ENCODE results near the gene SEMA4A.
A peak's percentile ranks its signal among the peaks of the same experiment; 100 is the strongest.
"Not testable (repeated sequence)": the region's sequence is repeated elsewhere in the genome, so short reads cannot be mapped to it uniquely, and the experiment has no call there.

Gene SEMA4A

GRCh38 chr1:156121005-156121404 lies 32.4 kb upstream of the SEMA4A start:
- H3K9me3 ChIP-seq (replicated peaks; ENCODE audit: low read length); H3K27me3 ChIP-seq (ENCODE audit: control insufficient read depth, insufficient read depth, low read length): not testable (repeated sequence)
- H3K9ac ChIP-seq (ENCODE audit: low read depth, low read length): peak overlapping the region; percentile 91
- peak overlapping the region; percentile 69 for H3K4me3 ChIP-seq (ENCODE audit: low read length)
- peak overlapping the region; percentile 94 for H3K4me2 ChIP-seq (ENCODE audit: low read length)
- H3K36me3 ChIP-seq (ENCODE audit: insufficient read depth, low read length): peaks cover 29% of the 10 kb centered on the region
- H3K4me1 ChIP-seq (ENCODE audit: control insufficient read depth, insufficient read depth, low read length): peaks cover 80% of the 10 kb centered on the region

GRCh38 chr1:156121457-156121856 lies 31.9 kb upstream of the SEMA4A start:
- H3K36me3 ChIP-seq (ENCODE audit: insufficient read depth, low read length): peaks cover 26% of the 10 kb centered on the region
- H3K4me3 ChIP-seq (ENCODE audit: low read length): peak overlapping the region; percentile 69
- no peaks in the 10 kb centered on the region for H3K27me3 ChIP-seq (ENCODE audit: control insufficient read depth, insufficient read depth, low read length)
- peak overlapping the region; percentile 91 for H3K9ac ChIP-seq (ENCODE audit: low read depth, low read length)
- no peaks in the 10 kb centered on the region for H3K9me3 ChIP-seq (replicated peaks; ENCODE audit: low read length)
- peaks cover 83% of the 10 kb centered on the region for H3K4me1 ChIP-seq (ENCODE audit: control insufficient read depth, insufficient read depth, low read length)
- H3K4me2 ChIP-seq (ENCODE audit: low read length): peak overlapping the region; percentile 94

GRCh38 chr1:156122086-156122485 lies 31.3 kb upstream of the SEMA4A start:
- Histone ChIP-seq H3K36me3 (ENCODE audit: insufficient read depth, low read length) (peaks cover 26% of the 10 kb centered on the region), H3K9ac (ENCODE audit: low read depth, low read length) (peak overlapping the region; percentile 91), H3K4me1 (ENCODE audit: control insufficient read depth, insufficient read depth, low read length) (peaks cover 89% of the 10 kb centered on the region), H3K4me2 (ENCODE audit: low read length) (peak overlapping the region; percentile 94), H3K9me3 (replicated peaks; ENCODE audit: low read length) (no peaks in the 10 kb centered on the region), H3K27me3 (ENCODE audit: control insufficient read depth, insufficient read depth, low read length) (no peaks in the 10 kb centered on the region), H3K4me3 (ENCODE audit: low read length) (peak overlapping the region; percentile 69)

- H3K9ac ChIP-seq (ENCODE audit: low read depth, low read length): peak overlapping the region; percentile 91
Observed at GRCh38 chr1:156122519-156123355, 30.6 kb upstream of the SEMA4A start.

GRCh38 chr1:156123356-156124196 lies 29.8 kb upstream of the SEMA4A start:
- peaks cover 28% of the 10 kb centered on the region for H3K36me3 ChIP-seq (ENCODE audit: insufficient read depth, low read length)
- H3K4me2 ChIP-seq (ENCODE audit: low read length): peak overlapping the region; percentile 94
- H3K27me3 ChIP-seq (ENCODE audit: control insufficient read depth, insufficient read depth, low read length): no peaks in the 10 kb centered on the region
- peak overlapping the region; percentile 91 for H3K9ac ChIP-seq (ENCODE audit: low read depth, low read length)
- H3K4me3 ChIP-seq (ENCODE audit: low read length): peak overlapping the region; percentile 69
- peaks cover 94% of the 10 kb centered on the region for H3K4me1 ChIP-seq (ENCODE audit: control insufficient read depth, insufficient read depth, low read length)
- H3K9me3 ChIP-seq (replicated peaks; ENCODE audit: low read length): no peaks in the 10 kb centered on the region

More at GRCh38 chr1:156122519-156123355, 30.6 kb upstream of the SEMA4A start:
- Histone ChIP-seq H3K36me3 (ENCODE audit: insufficient read depth, low read length) (peaks cover 23% of the 10 kb centered on the region), H3K4me3 (ENCODE audit: low read length) (peak overlapping the region; percentile 69), H3K4me2 (ENCODE audit: low read length) (peak overlapping the region; percentile 94), H3K4me1 (ENCODE audit: control insufficient read depth, insufficient read depth, low read length) (peaks cover 93% of the 10 kb centered on the region), H3K27me3 (ENCODE audit: control insufficient read depth, insufficient read depth, low read length) (no peaks in the 10 kb centered on the region), H3K9me3 (replicated peaks; ENCODE audit: low read length) (no peaks in the 10 kb centered on the region)

- Histone ChIP-seq H3K9ac (ENCODE audit: low read depth, low read length) (peak overlapping the region; percentile 87), H3K9me3 (replicated peaks; ENCODE audit: low read length) (no peaks in the 10 kb centered on the region)
Observed at GRCh38 chr1:156124557-156125483, 28.6 kb upstream of the SEMA4A start.

GRCh38 chr1:156125544-156125943 lies 27.8 kb upstream of the SEMA4A start:
- peaks cover 96% of the 10 kb centered on the region for H3K4me1 ChIP-seq (ENCODE audit: control insufficient read depth, insufficient read depth, low read length)
- not testable (repeated sequence) for H3K4me3 ChIP-seq (ENCODE audit: low read length); H3K9me3 ChIP-seq (replicated peaks; ENCODE audit: low read length); H3K27me3 ChIP-seq (ENCODE audit: control insufficient read depth, insufficient read depth, low read length)
- H3K4me2 ChIP-seq (ENCODE audit: low read length): peak overlapping the region; percentile 76
- H3K36me3 ChIP-seq (ENCODE audit: insufficient read depth, low read length): peaks cover 27% of the 10 kb centered on the region
- peak overlapping the region; percentile 87 for H3K9ac ChIP-seq (ENCODE audit: low read depth, low read length)

More at GRCh38 chr1:156124557-156125483, 28.6 kb upstream of the SEMA4A start:
- H3K36me3 ChIP-seq (ENCODE audit: insufficient read depth, low read length): peaks cover 32% of the 10 kb centered on the region
- H3K27me3 ChIP-seq (ENCODE audit: control insufficient read depth, insufficient read depth, low read length): no peaks in the 10 kb centered on the region
- peak overlapping the region; percentile 31 for H3K4me3 ChIP-seq (ENCODE audit: low read length)
- peaks cover 97% of the 10 kb centered on the region for H3K4me1 ChIP-seq (ENCODE audit: control insufficient read depth, insufficient read depth, low read length)
- H3K4me2 ChIP-seq (ENCODE audit: low read length): peak overlapping the region; percentile 70

GRCh38 chr1:156126043-156126629 lies 27.2 kb upstream of the SEMA4A start:
- Histone ChIP-seq H3K27me3 (ENCODE audit: control insufficient read depth, insufficient read depth, low read length) (no peaks in the 10 kb centered on the region), H3K9ac (ENCODE audit: low read depth, low read length) (peak overlapping the region; percentile 87), H3K9me3 (replicated peaks; ENCODE audit: low read length) (no peaks in the 10 kb centered on the region), H3K4me3 (ENCODE audit: low read length) (peak overlapping the region; percentile 59), H3K4me2 (ENCODE audit: low read length) (peak overlapping the region; percentile 76), H3K4me1 (ENCODE audit: control insufficient read depth, insufficient read depth, low read length) (peaks cover 93% of the 10 kb centered on the region), H3K36me3 (ENCODE audit: insufficient read depth, low read length) (peaks cover 26% of the 10 kb centered on the region)

GRCh38 chr1:156126630-156127534 lies 26.5 kb upstream of the SEMA4A start:
- peak overlapping the region; percentile 87 for H3K9ac ChIP-seq (ENCODE audit: low read depth, low read length)
- peaks cover 28% of the 10 kb centered on the region for H3K36me3 ChIP-seq (ENCODE audit: insufficient read depth, low read length)
- no peaks in the 10 kb centered on the region for H3K9me3 ChIP-seq (replicated peaks; ENCODE audit: low read length)
- peak overlapping the region; percentile 54 for H3K4me3 ChIP-seq (ENCODE audit: low read length)
- H3K4me2 ChIP-seq (ENCODE audit: low read length): peak overlapping the region; percentile 76
- peaks cover 85% of the 10 kb centered on the region for H3K4me1 ChIP-seq (ENCODE audit: control insufficient read depth, insufficient read depth, low read length)
- H3K27me3 ChIP-seq (ENCODE audit: control insufficient read depth, insufficient read depth, low read length): no peaks in the 10 kb centered on the region

- H3K4me2 ChIP-seq (ENCODE audit: low read length): peak overlapping the region; percentile 76
- H3K9ac ChIP-seq (ENCODE audit: low read depth, low read length): peak overlapping the region; percentile 87
- H3K4me3 ChIP-seq (ENCODE audit: low read length): peak overlapping the region; percentile 53
- H3K36me3 ChIP-seq (ENCODE audit: insufficient read depth, low read length): peaks cover 32% of the 10 kb centered on the region
- H3K9me3 ChIP-seq (replicated peaks; ENCODE audit: low read length): no peaks in the 10 kb centered on the region
- H3K27me3 ChIP-seq (ENCODE audit: control insufficient read depth, insufficient read depth, low read length): no peaks in the 10 kb centered on the region
- peaks cover 71% of the 10 kb centered on the region for H3K4me1 ChIP-seq (ENCODE audit: control insufficient read depth, insufficient read depth, low read length)
Observed at GRCh38 chr1:156128308-156128653, 25.1 kb upstream of the SEMA4A start.
